ENCODE data around the gene KDM8. TPM values are rescaled to one million over a fixed set of nuclear protein-coding genes. Genes with fewer than 3 reads are reported as not detected.

Gene KDM8
- total and polyA plus RNA-seq, 2 experiments from 2014 or later, result 5.1 to 5.7 TPM

- no peaks in the 10 kb centered on the region for H3F3A ChIP-seq (replicated peaks; ENCODE audit: low read depth)
- H3K4me1 Mint-ChIP-seq, result peaks cover 12% of the 10 kb centered on the region; the same call in 2 of the 3 replicates
- no peaks in the 10 kb centered on the region for H3K36me3 Mint-ChIP-seq (ENCODE audit: low read depth)
- no peaks in the 10 kb centered on the region for H3K4me1 ChIP-seq (ENCODE audit: insufficient read depth)
- H3K4me2 ChIP-seq, result no peak overlapping the region
- H3K79me2 ChIP-seq (replicated peaks; ENCODE audit: insufficient read depth), result no peaks in the 10 kb centered on the region
- H3K27ac ChIP-seq (ENCODE audit: low read depth), result no peak overlapping the region
- no peaks in the 10 kb centered on the region for H3K9me2 ChIP-seq (ENCODE audit: insufficient read depth)
- ATAC-seq, result no peak
- H3K27me3 ChIP-seq (ENCODE audit: insufficient read depth), result no peaks in the 10 kb centered on the region
- H3K27me3 Mint-ChIP-seq (ENCODE audit: insufficient read depth, low read depth, poor library complexity), result peaks cover 16% of the 10 kb centered on the region
- no peaks in the 10 kb centered on the region for H4K20me1 ChIP-seq (replicated peaks; ENCODE audit: insufficient read depth)
- no peak overlapping the region for H3K4me3 Mint-ChIP-seq
- no peaks in the 10 kb centered on the region for H3K36me3 ChIP-seq (ENCODE audit: insufficient read depth)
- H3K4me3 ChIP-seq, result no peak overlapping the region
- no peak for DNase-seq (ENCODE audit: low spot score)
- no peak overlapping the region for H2AFZ ChIP-seq
- H3K9me3 Mint-ChIP-seq, result peaks cover 19% of the 10 kb centered on the region
- H3K27ac Mint-ChIP-seq, result no peak overlapping the region
- TF ChIP-seq JUNB (IDR thresholded peaks at IDR 0.05; ENCODE audit: unreplicated experiment) (no peak), EZH2 (IDR thresholded peaks at IDR 0.05; ENCODE audit: low read depth, unreplicated experiment) (no peak), POLR2AphosphoS5 (IDR thresholded peaks at IDR 0.05; ENCODE audit: low read depth) (no peak), CTCF (conservative IDR thresholded peaks at IDR 0.05; ENCODE audit: low read depth in 2 of 2) (no peak), ZNF331 (CRISPR knock-in tag; IDR thresholded peaks at IDR 0.05; ENCODE audit: low read depth) (no peak), NANOG (IDR thresholded peaks at IDR 0.05; ENCODE audit: borderline replicate concordance) (no peak), ZNF462 (CRISPR knock-in tag; IDR thresholded peaks at IDR 0.05) (no peak), ETS1 (IDR thresholded peaks at IDR 0.05) (no peak)
- TF ChIP-seq, protein P1, sequence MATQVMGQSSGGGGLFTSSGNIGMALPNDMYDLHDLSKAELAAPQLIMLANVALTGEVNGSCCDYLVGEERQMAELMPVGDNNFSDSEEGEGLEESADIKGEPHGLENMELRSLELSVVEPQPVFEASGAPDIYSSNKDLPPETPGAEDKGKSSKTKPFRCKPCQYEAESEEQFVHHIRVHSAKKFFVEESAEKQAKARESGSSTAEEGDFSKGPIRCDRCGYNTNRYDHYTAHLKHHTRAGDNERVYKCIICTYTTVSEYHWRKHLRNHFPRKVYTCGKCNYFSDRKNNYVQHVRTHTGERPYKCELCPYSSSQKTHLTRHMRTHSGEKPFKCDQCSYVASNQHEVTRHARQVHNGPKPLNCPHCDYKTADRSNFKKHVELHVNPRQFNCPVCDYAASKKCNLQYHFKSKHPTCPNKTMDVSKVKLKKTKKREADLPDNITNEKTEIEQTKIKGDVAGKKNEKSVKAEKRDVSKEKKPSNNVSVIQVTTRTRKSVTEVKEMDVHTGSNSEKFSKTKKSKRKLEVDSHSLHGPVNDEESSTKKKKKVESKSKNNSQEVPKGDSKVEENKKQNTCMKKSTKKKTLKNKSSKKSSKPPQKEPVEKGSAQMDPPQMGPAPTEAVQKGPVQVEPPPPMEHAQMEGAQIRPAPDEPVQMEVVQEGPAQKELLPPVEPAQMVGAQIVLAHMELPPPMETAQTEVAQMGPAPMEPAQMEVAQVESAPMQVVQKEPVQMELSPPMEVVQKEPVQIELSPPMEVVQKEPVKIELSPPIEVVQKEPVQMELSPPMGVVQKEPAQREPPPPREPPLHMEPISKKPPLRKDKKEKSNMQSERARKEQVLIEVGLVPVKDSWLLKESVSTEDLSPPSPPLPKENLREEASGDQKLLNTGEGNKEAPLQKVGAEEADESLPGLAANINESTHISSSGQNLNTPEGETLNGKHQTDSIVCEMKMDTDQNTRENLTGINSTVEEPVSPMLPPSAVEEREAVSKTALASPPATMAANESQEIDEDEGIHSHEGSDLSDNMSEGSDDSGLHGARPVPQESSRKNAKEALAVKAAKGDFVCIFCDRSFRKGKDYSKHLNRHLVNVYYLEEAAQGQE (IDR thresholded peaks at IDR 0.05; ENCODE audit: unreplicated experiment), result no peak
These were observed 6.3 kb upstream of the KDM8 start for GRCh38 chr16:27197004-27197403.
